PC-3 (cell line): ENCODE measurements around the gene AKAP13. TPM values are rescaled to one million over a fixed set of nuclear protein-coding genes. Genes with fewer than 3 reads are reported as not detected.

Source experiments
- ATAC-seq: fragments of 200-7000 bp; cut with Tn5 transposase; 2 replicates; pipeline ENCODE4 v1.9.1; 2020; ENCODE audit warnings: mild to moderate bottlenecking, moderate library complexity
- BruUV-seq: library from RNA; stranded (reverse); fragments of 400-500 nt; replicated peaks from 2 replicates; lab custom pipeline; 2021; lab: Mats Ljungman, UMichigan
- CTCF ChIA-PET: fragments of 300-600 bp; sonication (Branson Sonifier 250); formaldehyde crosslinking; loops from one replicate; lab custom pipeline; 2022; ENCODE audit warnings: antibody characterized with exemption; lab: Charles Lee
- POLR2A ChIA-PET: fragments of 300-600 bp; sonication (Branson Sonifier 250); formaldehyde crosslinking; loops from one replicate; lab custom pipeline; 2022; ENCODE audit warnings: antibody characterized with exemption; ENCODE audit not compliant: unreplicated experiment; lab: Charles Lee
- DNase-seq: peaks from one replicate; pipeline ENCODE4 v3.0.0-alpha.2; 2015
- H2AFZ ChIP-seq: fragments of 300-600 bp; sonication (generic); 2 replicates; pipeline ENCODE4 v1.6.0; 2016; ENCODE audit warnings: antibody characterized with exemption, low read length
- H3F3A ChIP-seq: fragments of 300-600 bp; sonication (generic); one replicate; pipeline ENCODE4 v1.6.0; 2017; ENCODE audit warnings: antibody characterized with exemption, low read length, control low read depth, mild to moderate bottlenecking; ENCODE audit not compliant: unreplicated experiment
- H3K27ac ChIP-seq: fragments of 300-600 bp; sonication (generic); 2 replicates; pipeline ENCODE4 v1.5.1; 2016; ENCODE audit warnings: mild to moderate bottlenecking, low read length
- H3K27me3 ChIP-seq: fragments of 300-600 bp; sonication (generic); 2 replicates; pipeline ENCODE4 v1.6.1; 2016; ENCODE audit warnings: low read length, mixed read lengths
- H3K36me3 ChIP-seq: fragments of 300-600 bp; sonication (generic); 2 replicates; pipeline ENCODE4 v1.6.1; 2016; ENCODE audit warnings: low read depth, mixed run types, low read length, mixed read lengths
- H3K4me1 ChIP-seq: fragments of 300-600 bp; sonication (generic); 2 replicates; pipeline ENCODE4 v1.5.1; 2016; ENCODE audit warnings: low read length; ENCODE audit not compliant: insufficient read depth
- H3K4me2 ChIP-seq: fragments of 300-600 bp; sonication (generic); 2 replicates; pipeline ENCODE4 v1.6.0; 2016; ENCODE audit warnings: low read length
- H3K4me3 ChIP-seq: fragments of 300-600 bp; sonication (generic); 2 replicates; pipeline ENCODE4 v1.5.1; 2016; ENCODE audit warnings: mild to moderate bottlenecking, low read length, mixed read lengths
- H3K79me2 ChIP-seq: fragments of 300-600 bp; sonication (generic); 2 replicates; pipeline ENCODE4 v1.6.1; 2017; ENCODE audit warnings: low read length, mixed read lengths
- H3K9ac ChIP-seq: fragments of 300-600 bp; sonication (generic); 2 replicates; pipeline ENCODE4 v1.6.0; 2016; ENCODE audit warnings: mild to moderate bottlenecking, low read length
- H3K9me2 ChIP-seq: fragments of 300-600 bp; sonication (generic); replicated peaks from 2 replicates; pipeline ENCODE4 v1.6.1; 2016; ENCODE audit warnings: mixed run types, low read length, mixed read lengths
- H3K9me3 ChIP-seq: fragments of 300-600 bp; sonication (generic); 2 replicates; pipeline ENCODE4 v1.6.1; 2016; ENCODE audit warnings: low read length, mixed read lengths
- H4K20me1 ChIP-seq: fragments of 300-600 bp; sonication (generic); 2 replicates; pipeline ENCODE4 v1.6.1; 2016; ENCODE audit warnings: low read length, mixed read lengths
- EZH2 ChIP-seq: fragments of 300-600 bp; sonication (generic); IDR thresholded peaks from one replicate; pipeline ENCODE4 v1.6.1; 2017; ENCODE audit warnings: antibody characterized with exemption, mild to moderate bottlenecking, low read length; ENCODE audit not compliant: unreplicated experiment
- EZH2phosphoT487 ChIP-seq: fragments of 300-600 bp; sonication (generic); IDR thresholded peaks from 2 replicates; pipeline ENCODE4 v1.6.1; 2018; ENCODE audit warnings: mild to moderate bottlenecking, antibody characterized with exemption, low read length, borderline replicate concordance
- intact Hi-C: fragments of 100-400 bp; cut with micrococcal nuclease; formaldehyde crosslinking; loops from 2 replicates; pipeline ENCODE4 v1.9.0; 2023
- total RNA-seq: library from RNA; depleted of rRNA; stranded (reverse); fragments of >200 nt; gene quantifications from 2 replicates; pipeline ENCODE4 v1.2.3, GENCODE V29; 2014
- TF ChIP-seq, protein P1 (sequence below): fragments of 300-600 bp; sonication (generic); conservative IDR thresholded peaks from 2 replicates; pipeline ENCODE4 v1.5.1; 2017; ENCODE audit warnings: antibody characterized with exemption, low read depth, mild to moderate bottlenecking, low read length

Gene AKAP13
- total RNA-seq, 1 experiment from 2014 or later, result 36.8 TPM

DNA sequence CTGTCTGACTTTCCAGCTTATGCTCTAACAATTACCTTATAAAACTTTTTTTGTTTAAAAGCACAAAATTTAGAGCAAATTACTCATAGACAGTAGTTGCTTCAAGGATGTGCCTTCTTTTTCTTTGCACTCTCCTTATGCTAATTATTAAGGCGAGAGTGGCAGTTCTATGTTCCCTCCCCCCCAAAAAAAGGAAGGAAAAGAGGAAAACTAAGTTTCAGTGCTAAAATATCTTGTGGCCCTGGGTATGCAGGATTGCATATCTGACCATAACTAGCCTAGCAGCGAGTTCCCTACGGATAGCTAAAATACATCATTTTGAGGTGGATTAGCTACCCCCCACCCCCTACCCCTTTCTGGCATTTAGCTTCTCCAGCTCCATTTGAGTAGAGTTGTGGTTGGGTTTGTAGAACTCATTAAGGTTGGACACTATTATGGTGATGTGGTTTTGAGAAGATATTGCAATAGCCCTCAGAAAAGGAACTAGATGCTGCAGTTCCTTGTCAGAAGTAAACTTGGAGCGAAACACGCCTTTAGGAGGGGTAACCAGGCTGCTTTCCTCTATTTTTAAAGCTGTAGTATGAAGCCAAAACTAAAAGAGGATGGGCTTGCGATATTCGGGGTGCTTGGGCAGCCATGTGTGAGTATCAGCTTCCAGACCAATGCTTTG is 174.6 kb downstream of the AKAP13 start:
- POLR2A ChIA-PET, result no interaction called here
- CTCF ChIA-PET, result no interaction called here
- Histone ChIP-seq H3K27ac (no peak overlapping the region), H3K27me3 (no peaks in the 10 kb centered on the region), H3K9me3 (no peaks in the 10 kb centered on the region), H3K4me1 (no peaks in the 10 kb centered on the region), H3K4me2 (no peak overlapping the region), H3K9me2 (no peaks in the 10 kb centered on the region), H3K9ac (no peak overlapping the region), H3K36me3 (no peaks in the 10 kb centered on the region), H3K79me2 (no peaks in the 10 kb centered on the region), H3K4me3 (no peak overlapping the region), H4K20me1 (no peaks in the 10 kb centered on the region), H3F3A (no peaks in the 10 kb centered on the region), H2AFZ (no peak overlapping the region)
- no peak for TF ChIP-seq EZH2
- TF ChIP-seq, protein P1, sequence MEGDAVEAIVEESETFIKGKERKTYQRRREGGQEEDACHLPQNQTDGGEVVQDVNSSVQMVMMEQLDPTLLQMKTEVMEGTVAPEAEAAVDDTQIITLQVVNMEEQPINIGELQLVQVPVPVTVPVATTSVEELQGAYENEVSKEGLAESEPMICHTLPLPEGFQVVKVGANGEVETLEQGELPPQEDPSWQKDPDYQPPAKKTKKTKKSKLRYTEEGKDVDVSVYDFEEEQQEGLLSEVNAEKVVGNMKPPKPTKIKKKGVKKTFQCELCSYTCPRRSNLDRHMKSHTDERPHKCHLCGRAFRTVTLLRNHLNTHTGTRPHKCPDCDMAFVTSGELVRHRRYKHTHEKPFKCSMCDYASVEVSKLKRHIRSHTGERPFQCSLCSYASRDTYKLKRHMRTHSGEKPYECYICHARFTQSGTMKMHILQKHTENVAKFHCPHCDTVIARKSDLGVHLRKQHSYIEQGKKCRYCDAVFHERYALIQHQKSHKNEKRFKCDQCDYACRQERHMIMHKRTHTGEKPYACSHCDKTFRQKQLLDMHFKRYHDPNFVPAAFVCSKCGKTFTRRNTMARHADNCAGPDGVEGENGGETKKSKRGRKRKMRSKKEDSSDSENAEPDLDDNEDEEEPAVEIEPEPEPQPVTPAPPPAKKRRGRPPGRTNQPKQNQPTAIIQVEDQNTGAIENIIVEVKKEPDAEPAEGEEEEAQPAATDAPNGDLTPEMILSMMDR, result no peak
- no peak for TF ChIP-seq EZH2phosphoT487
- BruUV-seq, result no TSS peak
- no peak for ATAC-seq
- no peak for DNase-seq
- intact Hi-C loops, result no loop called here

DNA sequence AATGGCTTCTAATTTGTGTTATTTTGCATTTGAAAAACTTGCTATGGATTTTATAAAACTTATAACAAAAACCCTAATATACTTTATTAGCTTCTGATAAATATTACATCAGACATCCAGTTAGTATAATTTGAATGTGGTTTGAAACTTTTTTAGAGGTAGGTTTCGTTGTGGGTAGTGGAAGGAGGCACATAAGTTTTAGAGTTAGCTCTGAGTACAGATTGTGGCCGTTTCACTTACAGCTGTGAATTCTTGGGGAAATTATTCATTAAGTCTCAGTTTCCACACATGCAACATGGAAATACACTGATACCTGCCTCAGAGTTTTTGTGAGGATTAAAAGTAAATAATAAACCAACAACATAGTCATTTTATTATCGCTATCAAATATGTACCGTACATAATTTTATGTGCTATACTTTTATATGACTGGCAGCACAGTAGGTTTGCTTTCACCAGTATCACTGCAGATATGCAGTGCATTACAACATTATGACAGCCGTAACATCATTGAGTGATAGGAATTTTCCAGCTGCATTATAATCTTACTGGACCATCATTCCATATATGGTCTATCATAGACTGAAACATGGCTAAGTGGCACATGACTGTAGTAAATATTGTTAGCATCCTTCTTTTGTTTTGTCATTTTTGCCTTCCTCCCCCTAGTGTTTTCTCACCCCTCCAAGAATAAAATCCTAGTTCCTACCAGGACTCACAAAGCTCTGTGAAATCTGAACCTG is 175.6 kb downstream of the AKAP13 start:
- no peak overlapping the region for H3K27ac ChIP-seq
- H3K4me1 ChIP-seq, result no peaks in the 10 kb centered on the region
- H3K4me3 ChIP-seq, result no peak overlapping the region
- H3K4me2 ChIP-seq, result no peak overlapping the region
- H3K79me2 ChIP-seq, result no peaks in the 10 kb centered on the region
- no peak overlapping the region for H2AFZ ChIP-seq
- no peaks in the 10 kb centered on the region for H3K9me2 ChIP-seq
- ChIA-PET CTCF (no interaction called here), POLR2A (no interaction called here)
- DNase-seq (no peak), ATAC-seq (no peak)
- no TSS peak for BruUV-seq
- no peak overlapping the region for H3K9ac ChIP-seq
- no peak for TF ChIP-seq EZH2
- TF ChIP-seq, protein P1, result no peak
- TF ChIP-seq EZH2phosphoT487, result no peak
- H3K9me3 ChIP-seq, result no peaks in the 10 kb centered on the region
- no peaks in the 10 kb centered on the region for H3K27me3 ChIP-seq
- H3F3A ChIP-seq, result no peaks in the 10 kb centered on the region
- intact Hi-C loops, result no loop called here
- H4K20me1 ChIP-seq, result no peaks in the 10 kb centered on the region
- H3K36me3 ChIP-seq, result no peaks in the 10 kb centered on the region

DNA sequence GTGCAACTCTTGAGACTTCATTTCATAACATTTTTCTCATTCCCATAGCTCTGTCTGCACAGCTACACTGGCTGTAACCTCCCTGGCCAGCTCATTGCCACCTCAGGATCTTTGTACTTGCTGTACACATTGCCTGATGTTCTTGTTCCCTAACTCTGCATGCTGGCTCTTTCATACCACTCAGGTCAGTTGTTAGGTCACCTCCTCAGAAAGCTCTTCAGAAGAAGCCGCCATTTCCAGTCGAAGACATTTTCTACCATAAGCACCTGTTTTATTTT is 176.2 kb downstream of the AKAP13 start:
- H3K4me3 ChIP-seq, result no peak overlapping the region
- CTCF ChIA-PET, result no interaction called here
- no peak overlapping the region for H3K4me2 ChIP-seq
- DNase-seq (no peak), ATAC-seq (no peak)
- H3K27ac ChIP-seq, result no peak overlapping the region
- no peak overlapping the region for H2AFZ ChIP-seq
- H3K4me1 ChIP-seq, result no peaks in the 10 kb centered on the region
- BruUV-seq, result no TSS peak
- intact Hi-C loops, result no loop called here
- H3K9me2 ChIP-seq, result no peaks in the 10 kb centered on the region
- no peaks in the 10 kb centered on the region for H3K36me3 ChIP-seq
- H4K20me1 ChIP-seq, result no peaks in the 10 kb centered on the region
- H3K9ac ChIP-seq, result no peak overlapping the region
- no peaks in the 10 kb centered on the region for H3F3A ChIP-seq
- no peaks in the 10 kb centered on the region for H3K9me3 ChIP-seq
- TF ChIP-seq EZH2phosphoT487 (no peak), EZH2 (no peak)
- TF ChIP-seq, protein P1, result no peak
- no peaks in the 10 kb centered on the region for H3K79me2 ChIP-seq
- POLR2A ChIA-PET, result no interaction called here
- no peaks in the 10 kb centered on the region for H3K27me3 ChIP-seq
